ENCODE results near the gene PTPN11.
"Not testable (repeated sequence)": the region's sequence is repeated elsewhere in the genome, so short reads cannot be mapped to it uniquely, and the experiment has no call there.

GRCh38 chr12:112415457-112415856 is 3.3 kb upstream of the PTPN11 start:
- TF ChIP-seq POLR2A, TAF1, POLR2AphosphoS5 (IDR thresholded peaks at IDR 0.05; ENCODE audit: low read depth, low read length): not testable (repeated sequence)
